Psoas muscle (tissue), 8 donors: ENCODE results near the gene HRC. TPM values are rescaled to one million over a fixed set of nuclear protein-coding genes. Genes with fewer than 3 reads are reported as not detected.

Experiments
- ATAC-seq, 4 donors: fragments of 200-7000 bp; cut with Tn5 transposase; one replicate each; pipeline ENCODE4 v1.9.1; 2020; ENCODE audit warnings: moderate library complexity in 3 of 4, mild to moderate bottlenecking in 2 of 4
- DNase-seq, 2 donors: peaks; one replicate each; pipeline ENCODE4 v3.0.0-alpha.2; 2020
- H3K27ac ChIP-seq: fragments of 200-600 bp; one replicate; pipeline ENCODE4 v1.8.0; 2022
- H3K27me3 ChIP-seq, 3 donors: fragments of 200-600 bp in 1 of 3; one replicate each; pipeline versions ENCODE4 v1.6.1 to v1.8.0; 2013 to 2022; ENCODE audit warnings: low read length in 2 of 3, mild to moderate bottlenecking in 2 of 3, moderate library complexity in 1 of 3; ENCODE audit not compliant: insufficient read depth in 3 of 3
- H3K36me3 ChIP-seq, 2 donors: fragments of 200-600 bp in 1 of 2; one replicate each; pipeline versions ENCODE4 v1.6.1 to v1.8.0; 2013 to 2022; ENCODE audit warnings: low read depth in 1 of 2, mild to moderate bottlenecking in 1 of 2, moderate library complexity in 1 of 2; ENCODE audit not compliant: insufficient read depth in 1 of 2
- H3K4me1 ChIP-seq: fragments of 200-600 bp; one replicate; pipeline ENCODE4 v1.8.0; 2022
- H3K4me3 ChIP-seq: fragments of 200-600 bp; one replicate; pipeline ENCODE4 v1.8.0; 2022; ENCODE audit warnings: mild to moderate bottlenecking
- H3K9me3 ChIP-seq: fragments of 200-600 bp; one replicate; pipeline ENCODE4 v1.8.0; 2022
- WGBS, 3 donors: extraction: QIAGEN DNeasy Blood & Tissue Kit; methylation state at CpG; one replicate each; pipeline versions ENCODE4 v1.1.6 to v1.1.7; 2013; 5-methylcytosine and 5-hydroxymethylcytosine counted together
- intact Hi-C, 2 donors: fragments of 100-400 bp; cut with DNase I; formaldehyde crosslinking; loops; one replicate each; pipeline versions ENCODE4 v1.11.0 to v1.14.2; 2022
- polyA plus RNA-seq, 3 donors: library from polyadenylated mRNA; stranded (reverse); fragments of 200-250 nt; gene quantifications; one replicate each; pipeline ENCODE4 v1.2.3, GENCODE V29; 2013
- total RNA-seq, 4 donors: library from RNA; stranded (reverse); fragmentation: NEBNext Ultra II Directional in 2 of 4; extraction: Animal tissue kit (Norgen Biotek cat#: 25700) in 2 of 4; gene quantifications; one replicate each; pipeline versions ENCODE4 v1.2.1 to v1.2.4, GENCODE V29; 2021 to 2023
- TF ChIP-seq, protein P1 (sequence below): fragments of 200-600 bp; IDR thresholded peaks from one replicate; pipeline ENCODE4 v1.8.0; 2022; ENCODE audit warnings: antibody characterized with exemption
- donor health status: healthy with polysubstance abuse.
- donor health status: DM: no; HTN: no; CAD: no; lungs with moderate emphysema.
- donor health status: Bipolar disorder and iron deficiency.
- donor health status: healthy.
- donor health status: DM: yes; HTN: yes; CAD: no.
- donor health status: DM: no; HTN: no; CAD: no.
- donor health status: DM: no; HTN: no; CAD: no.
- donor health status: DM: yes; HTN: yes; CAD: no.

Gene HRC
- total and polyA plus RNA-seq, 7 donors, result 32.9 to 405 (median 250) TPM

DNA sequence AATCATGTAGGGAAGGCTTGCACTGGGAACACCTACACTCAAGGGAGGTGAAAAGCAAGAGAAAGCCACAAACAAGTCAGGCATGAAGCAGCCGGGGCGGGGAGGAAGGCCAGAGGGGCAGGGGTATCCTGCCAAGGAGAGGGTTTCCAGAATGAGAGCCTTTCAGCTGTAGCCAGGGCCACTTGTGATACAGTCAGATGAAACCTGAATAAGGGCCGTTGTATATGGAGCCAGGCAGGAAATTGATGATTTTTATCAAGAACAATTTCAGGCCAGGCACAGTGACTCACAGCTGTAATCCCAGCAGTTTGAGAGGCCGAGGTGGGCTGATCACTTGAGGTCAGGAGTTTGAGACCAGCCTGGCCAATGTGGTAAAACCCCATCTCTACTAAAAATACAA lies 6.8 kb upstream of the HRC start:
- Histone ChIP-seq H3K36me3 (no peaks in the 10 kb centered on the region), H3K27me3 (no peaks in the 10 kb centered on the region), H3K27ac (peak overlapping the region; percentile 50), H3K9me3 (no peaks in the 10 kb centered on the region), H3K4me1 (peaks cover 46% of the 10 kb centered on the region), H3K4me3 (no peak overlapping the region)
- ATAC-seq (no peak), DNase-seq (no peak)
- intact Hi-C loops, result no loop called here
- 60 to 75% (median 67%) methylated on average over 4 of the region's 4 CpGs for WGBS, 3 donors
- TF ChIP-seq, protein P1, sequence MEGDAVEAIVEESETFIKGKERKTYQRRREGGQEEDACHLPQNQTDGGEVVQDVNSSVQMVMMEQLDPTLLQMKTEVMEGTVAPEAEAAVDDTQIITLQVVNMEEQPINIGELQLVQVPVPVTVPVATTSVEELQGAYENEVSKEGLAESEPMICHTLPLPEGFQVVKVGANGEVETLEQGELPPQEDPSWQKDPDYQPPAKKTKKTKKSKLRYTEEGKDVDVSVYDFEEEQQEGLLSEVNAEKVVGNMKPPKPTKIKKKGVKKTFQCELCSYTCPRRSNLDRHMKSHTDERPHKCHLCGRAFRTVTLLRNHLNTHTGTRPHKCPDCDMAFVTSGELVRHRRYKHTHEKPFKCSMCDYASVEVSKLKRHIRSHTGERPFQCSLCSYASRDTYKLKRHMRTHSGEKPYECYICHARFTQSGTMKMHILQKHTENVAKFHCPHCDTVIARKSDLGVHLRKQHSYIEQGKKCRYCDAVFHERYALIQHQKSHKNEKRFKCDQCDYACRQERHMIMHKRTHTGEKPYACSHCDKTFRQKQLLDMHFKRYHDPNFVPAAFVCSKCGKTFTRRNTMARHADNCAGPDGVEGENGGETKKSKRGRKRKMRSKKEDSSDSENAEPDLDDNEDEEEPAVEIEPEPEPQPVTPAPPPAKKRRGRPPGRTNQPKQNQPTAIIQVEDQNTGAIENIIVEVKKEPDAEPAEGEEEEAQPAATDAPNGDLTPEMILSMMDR, result no peak

DNA sequence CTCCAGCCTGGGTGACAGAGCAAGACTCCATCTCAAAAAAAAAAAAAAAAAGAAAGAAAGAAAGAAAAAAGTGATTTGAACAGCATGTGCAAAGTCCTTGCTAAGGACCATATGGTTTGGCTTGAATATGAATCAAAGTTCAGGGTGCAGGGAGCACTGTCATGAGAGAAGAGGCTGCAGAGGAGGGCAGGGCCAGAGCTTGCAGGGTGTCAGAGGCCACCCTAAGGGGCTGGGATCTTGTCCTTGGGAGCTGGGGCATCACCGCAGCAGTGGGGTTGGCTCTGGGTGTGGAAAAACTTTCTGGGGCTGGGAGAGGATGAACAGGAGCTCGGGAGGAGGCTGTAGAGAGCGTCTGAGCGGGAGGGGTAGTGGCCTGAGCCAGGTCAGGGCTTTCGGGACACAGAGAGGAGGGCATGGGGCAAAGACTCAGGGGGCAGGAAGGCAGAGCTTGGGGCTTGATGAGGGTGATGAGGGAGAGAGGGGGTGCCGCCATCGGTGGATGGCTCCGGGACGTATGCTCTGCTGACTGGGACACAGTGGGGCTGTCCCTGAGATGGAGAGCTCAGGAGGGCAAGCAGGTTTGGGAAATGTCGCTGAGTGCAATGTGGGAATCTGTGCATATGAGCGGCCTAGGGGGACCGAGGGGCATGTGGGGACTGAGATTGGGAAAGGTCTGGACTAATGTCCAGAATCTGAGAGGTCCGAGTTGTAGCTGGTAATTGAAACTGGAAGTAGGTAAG lies 5.4 kb upstream of the HRC start:
- TF ChIP-seq, protein P1, result no peak
- intact Hi-C loops, result no loop called here
- Histone ChIP-seq H3K27me3 (no peaks in the 10 kb centered on the region), H3K27ac (no peak overlapping the region), H3K9me3 (no peaks in the 10 kb centered on the region), H3K36me3 (no peaks in the 10 kb centered on the region), H3K4me3 (no peak overlapping the region), H3K4me1 (peaks cover 41% of the 10 kb centered on the region)
- DNase-seq (no peak), ATAC-seq (no peak)
- WGBS, 3 donors, result 78 to 86% (median 85%) methylated on average over 13 of the region's 13 CpGs

DNA sequence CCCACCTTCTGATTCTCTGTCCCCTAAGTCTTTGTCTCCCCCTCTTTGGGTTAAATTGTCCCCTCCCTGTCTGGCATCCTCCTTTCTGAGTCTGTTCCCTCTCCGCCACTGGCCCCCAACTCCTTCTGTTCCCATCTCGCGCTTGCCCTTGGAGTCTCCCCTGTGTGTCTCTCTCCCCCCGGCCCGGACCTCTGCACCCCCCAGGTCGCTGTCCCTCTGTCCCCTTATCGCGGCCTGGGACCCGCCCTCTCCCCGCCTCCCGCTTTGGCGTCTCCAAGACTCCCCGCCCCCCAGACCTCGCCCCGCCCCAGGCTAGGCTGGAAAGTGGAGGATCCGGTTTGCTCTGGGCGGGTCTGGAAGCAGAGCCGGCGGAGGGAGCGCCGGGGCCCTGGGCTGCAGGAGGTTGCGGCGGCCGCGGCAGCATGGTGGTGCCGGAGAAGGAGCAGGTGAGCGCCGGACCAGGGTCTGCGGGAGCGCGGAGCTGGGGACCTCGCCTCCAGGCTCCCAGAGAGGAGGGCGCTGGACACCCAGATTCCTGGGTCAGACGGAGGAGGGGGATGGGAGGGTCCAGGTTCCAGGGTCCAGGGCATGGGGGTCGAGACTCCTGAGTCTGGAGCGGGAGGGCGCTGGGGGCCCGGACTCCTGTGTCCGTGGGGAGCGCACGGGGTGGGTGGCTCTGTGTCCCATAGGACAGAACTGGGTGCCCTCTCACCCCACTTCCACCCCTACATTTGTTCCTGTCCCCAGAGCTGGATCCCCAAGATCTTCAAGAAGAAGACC lies 2.4 kb upstream of the HRC start, which contains the start of gene TRPM4:
TRPM4 (plus strand) TSS at position 348 of the 780 bp plus-strand sequence; CDS start at position 423, 75 bp downstream.
- ATAC-seq (peak; percentile 57 to 73 (median 70)), DNase-seq (peak; percentile 92 to 96)
- Histone ChIP-seq H3K36me3 (no peaks in the 10 kb centered on the region), H3K9me3 (no peaks in the 10 kb centered on the region), H3K27me3 (no peaks in the 10 kb centered on the region), H3K4me1 (peaks cover 22% of the 10 kb centered on the region), H3K27ac (peak within 1 kb of the TSS; percentile 90), H3K4me3 (peak within 1 kb of the TSS; percentile 93)
- intact Hi-C loops, result loop anchor here (5.0 to 10.0 kb wide), 2 partner anchors 40 to 163 kb away; partner anchors contain the start of genes GYS1 (in 1 of the 2) and RUVBL2 (in 1 of the 2)
- WGBS, 3 donors, result 0 to 1% (median 1%) methylated on average over 32 to 41 of the region's 41 CpGs
- TF ChIP-seq, protein P1, result no peak

DNA sequence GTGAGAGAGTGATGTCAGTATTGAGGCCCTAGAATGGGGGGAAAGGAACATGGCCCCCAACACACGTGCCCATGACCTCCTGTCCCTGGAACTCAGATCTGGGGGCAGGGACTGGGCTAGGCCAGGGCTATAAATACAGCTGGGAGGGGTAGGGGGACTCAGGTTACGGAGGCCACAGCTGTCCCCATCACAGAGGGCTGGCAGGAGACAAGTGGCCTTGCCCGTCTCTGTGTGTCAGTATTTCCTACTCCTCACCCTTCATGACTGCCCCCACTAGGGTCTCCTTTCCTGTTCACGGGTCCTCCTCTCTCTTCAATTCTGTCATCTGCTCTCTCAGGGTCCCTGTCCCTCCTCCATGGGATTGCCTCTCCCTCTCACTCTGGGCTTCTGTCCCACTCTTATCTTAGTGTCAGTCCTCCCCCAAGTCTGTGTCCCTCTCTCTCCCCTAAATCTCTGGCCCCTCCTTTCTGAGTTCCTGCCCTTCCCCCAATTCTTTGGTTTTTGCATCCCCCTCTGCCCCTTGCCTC lies 687 bp upstream of the HRC start:
- TF ChIP-seq, protein P1, result no peak
- WGBS, 3 donors, result 18 to 26% (median 22%) methylated on average over 3 to 4 of the region's 4 CpGs
- intact Hi-C loops, result loop anchor here (5.0 to 10.0 kb wide), 2 partner anchors 41 to 161 kb away; partner anchors contain the start of genes GYS1 (in 1 of the 2) and RUVBL2 (in 1 of the 2)
- DNase-seq, result peak; percentile 71 to 93
- Histone ChIP-seq H3K4me3 (peak overlapping the region; percentile 77), H3K27me3 (no peaks in the 10 kb centered on the region), H3K27ac (peak overlapping the region; percentile 99), H3K36me3 (no peaks in the 10 kb centered on the region), H3K9me3 (no peaks in the 10 kb centered on the region), H3K4me1 (peaks cover 27% of the 10 kb centered on the region)
- ATAC-seq, result peak; percentile 81 to 85 (median 83)
